GM23248 (cell line): ENCODE data around the gene CHI3L2.

ENCODE experiments used
- EZH2 ChIP-seq: fragments of 200-600 bp; sonication (generic); IDR thresholded peaks from 2 replicates; pipeline ENCODE4 v1.6.1; 2018; ENCODE audit warnings: antibody characterized with exemption, mild to moderate bottlenecking; ENCODE audit not compliant: insufficient read depth, poor library complexity, severe bottlenecking
- EZH2phosphoT487 ChIP-seq: fragments of 200-600 bp; sonication (generic); IDR thresholded peaks from 2 replicates; pipeline ENCODE4 v1.6.1; 2018; ENCODE audit warnings: antibody characterized with exemption, moderate library complexity, mild to moderate bottlenecking, low read depth; ENCODE audit not compliant: insufficient read depth

DNA sequence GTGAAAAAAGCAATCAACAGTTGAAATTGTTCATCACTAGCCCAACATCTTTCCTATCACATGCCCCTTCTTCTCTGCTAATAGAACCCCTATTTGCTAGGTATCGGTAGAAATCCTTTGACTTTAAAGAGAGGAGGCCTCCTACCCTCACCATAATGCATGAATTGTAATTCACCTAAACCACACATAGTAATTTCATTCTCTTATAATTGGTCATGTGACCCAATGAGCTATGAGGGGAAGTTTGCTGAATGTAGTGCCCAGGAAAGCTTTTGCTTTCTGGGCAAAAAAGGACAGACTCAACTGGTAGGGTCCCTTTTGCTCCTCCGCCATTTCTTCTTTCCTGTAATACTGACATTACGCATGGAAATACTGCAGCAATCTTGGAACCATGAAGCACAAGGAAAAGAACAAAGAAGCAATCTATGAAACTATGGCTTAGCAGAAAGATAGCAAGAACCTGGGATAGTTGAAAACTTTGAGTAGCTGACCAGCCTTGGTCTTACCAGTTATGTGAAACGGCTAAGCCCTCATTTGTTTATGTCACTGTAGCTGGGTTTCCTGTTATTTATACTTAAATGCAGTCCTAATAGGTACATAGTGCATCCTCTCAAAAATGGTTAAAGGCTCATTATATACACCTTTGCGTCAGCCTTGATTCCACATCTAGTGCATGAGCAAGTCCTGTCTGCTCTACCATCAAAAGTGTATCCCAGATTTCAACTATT is 10.2 kb upstream of the CHI3L2 start:
- TF ChIP-seq EZH2phosphoT487 (no peak), EZH2 (no peak)
